H4 (cell line): ENCODE results near the gene CCDC185. TPM values are rescaled to one million over a fixed set of nuclear protein-coding genes. Genes with fewer than 3 reads are reported as not detected.

Experiments
- DNase-seq: peaks from one replicate; pipeline ENCODE4 v3.0.0-alpha.2; 2015; ENCODE audit warnings: low spot score
- total RNA-seq: library from RNA; depleted of rRNA; stranded (reverse); fragments of >200 nt; shearing (Covaris generic); gene quantifications from 2 replicates; pipeline ENCODE4 v1.2.3, GENCODE V29; 2014; rRNA removed

Gene CCDC185
- total RNA-seq, 1 experiment from 2014 or later: not detected

- no peak for DNase-seq
These were observed 37.0 kb downstream of the CCDC185 start for GRCh38 chr1:223430236-223430635.

GRCh38 chr1:223437151-223437550, 43.9 kb downstream of the CCDC185 start:
- no peak for DNase-seq

DNA sequence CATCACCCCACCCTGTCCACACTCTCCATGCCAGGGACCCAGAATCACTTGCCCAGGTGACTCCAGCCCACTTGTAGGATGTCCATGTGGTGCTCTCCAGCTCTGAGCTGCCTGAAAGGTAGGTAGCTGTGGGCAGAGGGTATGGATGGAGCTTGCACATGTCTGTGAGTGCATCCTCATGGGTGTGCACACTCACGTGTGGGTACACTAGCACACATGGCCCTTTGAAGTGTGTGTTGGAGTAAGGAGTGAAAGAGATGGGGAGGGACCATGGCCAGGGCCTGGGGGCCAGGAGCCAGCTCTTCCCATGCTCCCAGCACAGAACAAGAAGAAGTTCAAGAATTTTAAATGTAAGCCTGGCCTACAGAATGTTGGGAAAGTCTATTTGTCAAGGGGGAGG, 50.2 kb downstream of the CCDC185 start:
- DNase-seq: no peak

DNA sequence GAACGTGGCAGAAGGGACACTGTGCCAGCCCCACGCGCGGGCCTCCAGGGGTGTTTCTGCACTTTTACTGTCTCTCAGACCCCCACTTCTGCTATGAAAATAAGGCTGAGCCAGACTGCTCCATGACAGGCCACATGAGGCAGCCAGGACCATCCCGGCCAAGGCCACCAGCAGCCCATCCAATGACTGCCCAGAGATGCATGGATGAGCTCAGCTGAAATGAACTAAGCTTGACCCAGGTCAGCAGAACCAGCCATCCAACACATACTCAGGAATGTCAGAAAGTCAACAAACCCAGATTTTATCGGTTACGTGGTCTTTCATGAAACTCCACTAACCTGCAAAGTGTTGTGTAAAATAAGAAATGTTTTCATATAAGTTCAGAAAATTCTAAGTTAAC, 51.2 kb downstream of the CCDC185 start:
- no peak for DNase-seq

Other genes starting within 250 kb of the CCDC185 start
- gene SUSD4, start 29.2 kb upstream of the CCDC185 start, total RNA-seq: 0.14 and 0.99 TPM in 2 replicates